ENCODE results near the gene WDR27.

WDR27 gene

DNA sequence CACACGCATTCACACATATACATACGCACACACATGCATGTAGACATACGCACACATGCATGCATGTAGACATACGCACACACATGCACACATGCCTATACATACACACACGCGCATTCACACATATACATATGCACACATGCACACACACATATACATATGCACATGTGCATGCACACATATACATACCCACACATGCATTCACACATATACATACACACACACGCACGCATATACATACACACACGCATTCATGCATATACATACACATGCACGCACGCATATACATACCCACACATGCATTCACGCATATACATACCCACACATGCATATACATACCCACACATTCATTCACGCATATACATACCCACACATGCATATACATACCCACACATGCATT, 80.5 kb downstream of the WDR27 start:
- Histone ChIP-seq H3K18ac (ENCODE audit: low read depth in 1 of 2, low read length in 2 of 2) (peak overlapping the region in 1 of 2 experiments; percentile 13), H2BK15ac (ENCODE audit: low read depth, poor library complexity, severe bottlenecking) (no peak overlapping the region), H3K14ac (ENCODE audit: low read length in 2 of 2) (peak overlapping the region in 1 of 2 experiments; percentile 41), H3K9me3 (ENCODE audit: control insufficient read depth, low read length) (no peaks in the 10 kb centered on the region), H3K79me1 (replicated peaks; ENCODE audit: low read length, poor library complexity, severe bottlenecking) (peaks cover 6% of the 10 kb centered on the region), H2BK12ac (ENCODE audit: low read length in 2 of 2) (no peak overlapping the region), H3K36me3 (ENCODE audit: control insufficient read depth in 1 of 2, insufficient read depth in 2 of 2, low read depth in 1 of 2, low read length in 2 of 2) (peaks cover 26 to 29% of the 10 kb centered on the region in 2 experiments), H4K8ac (ENCODE audit: low read length) (no peak overlapping the region), H3K4me3 (ENCODE audit: insufficient read depth in 1 of 2, low read depth in 1 of 2, low read length in 2 of 2) (no peak overlapping the region), H3K27me3 (ENCODE audit: control insufficient read depth in 1 of 2, insufficient read depth in 1 of 2, low read length in 2 of 2) (no peaks in the 10 kb centered on the region), H3K4me2 (ENCODE audit: low read length, poor library complexity, severe bottlenecking) (no peak overlapping the region), H2AK5ac (ENCODE audit: low read length, severe bottlenecking) (no peak overlapping the region), H2AFZ (ENCODE audit: low read depth, low read length) (no peak overlapping the region), H3K23ac (ENCODE audit: low read length in 2 of 2) (no peak overlapping the region), H3K4me1 (ENCODE audit: control insufficient read depth, insufficient read depth, low read depth, low read length) (peaks cover 5% of the 10 kb centered on the region), H4K91ac (ENCODE audit: low read length) (peak overlapping the region; percentile 4), H3K27ac (ENCODE audit: low read length, poor library complexity, severe bottlenecking) (no peak overlapping the region), H3K9ac (ENCODE audit: low read length) (no peak overlapping the region), H3K4ac (ENCODE audit: low read depth in 1 of 2, low read length in 2 of 2) (no peak overlapping the region), H2BK5ac (ENCODE audit: low read depth, low read length, poor library complexity, severe bottlenecking) (no peak overlapping the region), H2BK120ac (ENCODE audit: low read depth, low read length) (no peak overlapping the region)
- no peak for DNase-seq
- WGBS: 85% methylated on average over 13 of the region's 13 CpGs

DNA sequence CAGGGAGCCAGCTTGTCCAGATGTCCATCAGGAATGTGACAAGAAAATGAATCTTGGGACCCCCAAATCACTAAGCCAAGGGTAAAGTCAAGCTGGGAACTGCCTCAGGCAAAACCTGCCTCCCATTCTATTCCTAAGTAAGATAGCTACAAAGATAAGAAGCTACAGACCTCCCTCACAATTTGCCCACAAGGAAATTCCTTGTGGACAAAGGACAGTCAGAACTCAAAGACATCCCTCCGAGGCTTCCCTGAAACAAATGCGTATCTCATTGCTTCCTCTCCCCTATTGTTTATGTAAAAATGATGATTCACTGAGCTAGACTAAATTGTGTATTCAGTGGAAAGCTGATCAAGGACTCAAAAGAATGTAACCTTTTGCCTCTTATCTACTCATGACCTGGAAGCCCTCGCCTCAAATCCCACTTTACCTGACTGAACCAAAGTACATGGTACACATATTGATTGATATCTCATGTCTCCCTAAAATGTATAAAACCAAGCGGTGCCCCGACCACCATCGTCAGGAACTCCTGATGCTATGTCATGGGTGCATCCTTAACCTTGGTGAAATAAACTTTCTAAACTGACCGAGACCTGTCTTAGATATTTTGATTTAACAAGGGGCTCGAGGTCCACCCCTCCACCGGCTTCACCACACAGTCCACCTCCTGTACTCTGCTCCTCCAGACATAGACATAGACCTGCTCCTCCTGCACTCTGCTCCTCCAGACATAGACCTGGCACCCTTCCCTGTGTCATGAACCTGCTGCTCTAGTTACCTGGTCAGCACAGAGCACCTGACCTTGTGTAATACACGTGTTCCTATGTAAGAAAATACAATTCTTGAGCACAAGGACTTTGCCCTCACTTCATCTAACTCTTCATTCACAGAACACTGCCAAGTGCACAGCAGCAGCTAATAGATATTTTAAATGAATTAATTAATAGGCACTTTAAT, 81.4 kb downstream of the WDR27 start:
- Histone ChIP-seq H3K4me2 (ENCODE audit: low read length, poor library complexity, severe bottlenecking) (no peak overlapping the region), H4K8ac (ENCODE audit: low read length) (peak overlapping the region; percentile 83), H3K4ac (ENCODE audit: low read depth in 1 of 2, low read length in 2 of 2) (peak overlapping the region in 1 of 2 experiments; percentile 91), H2BK5ac (ENCODE audit: low read depth, low read length, poor library complexity, severe bottlenecking) (no peak overlapping the region), H3K9ac (ENCODE audit: low read length) (no peak overlapping the region), H2AK5ac (ENCODE audit: low read length, severe bottlenecking) (peak overlapping the region; percentile 89), H2BK120ac (ENCODE audit: low read depth, low read length) (no peak overlapping the region), H3K27me3 (ENCODE audit: control insufficient read depth in 1 of 2, insufficient read depth in 1 of 2, low read length in 2 of 2) (no peaks in the 10 kb centered on the region), H3K79me1 (replicated peaks; ENCODE audit: low read length, poor library complexity, severe bottlenecking) (peaks cover 6% of the 10 kb centered on the region), H3K9me3 (ENCODE audit: control insufficient read depth, low read length) (no peaks in the 10 kb centered on the region), H3K4me3 (ENCODE audit: insufficient read depth in 1 of 2, low read depth in 1 of 2, low read length in 2 of 2) (no peak overlapping the region), H3K23ac (ENCODE audit: low read length in 2 of 2) (no peak overlapping the region), H2BK12ac (ENCODE audit: low read length in 2 of 2) (peak overlapping the region; percentile 88 to 90), H2AFZ (ENCODE audit: low read depth, low read length) (no peak overlapping the region), H2BK15ac (ENCODE audit: low read depth, poor library complexity, severe bottlenecking) (no peak overlapping the region), H3K4me1 (ENCODE audit: control insufficient read depth, insufficient read depth, low read depth, low read length) (peaks cover 5% of the 10 kb centered on the region), H3K36me3 (ENCODE audit: control insufficient read depth in 1 of 2, insufficient read depth in 2 of 2, low read depth in 1 of 2, low read length in 2 of 2) (peaks cover 20% of the 10 kb centered on the region in 2 experiments), H3K14ac (ENCODE audit: low read length in 2 of 2) (no peak overlapping the region), H3K27ac (ENCODE audit: low read length, poor library complexity, severe bottlenecking) (no peak overlapping the region), H3K18ac (ENCODE audit: low read depth in 1 of 2, low read length in 2 of 2) (peak overlapping the region; percentile 19 to 84), H4K91ac (ENCODE audit: low read length) (peak overlapping the region; percentile 34)
- peak; percentile 78 for DNase-seq
- 73% methylated on average over 8 of the region's 10 CpGs for WGBS

DNA sequence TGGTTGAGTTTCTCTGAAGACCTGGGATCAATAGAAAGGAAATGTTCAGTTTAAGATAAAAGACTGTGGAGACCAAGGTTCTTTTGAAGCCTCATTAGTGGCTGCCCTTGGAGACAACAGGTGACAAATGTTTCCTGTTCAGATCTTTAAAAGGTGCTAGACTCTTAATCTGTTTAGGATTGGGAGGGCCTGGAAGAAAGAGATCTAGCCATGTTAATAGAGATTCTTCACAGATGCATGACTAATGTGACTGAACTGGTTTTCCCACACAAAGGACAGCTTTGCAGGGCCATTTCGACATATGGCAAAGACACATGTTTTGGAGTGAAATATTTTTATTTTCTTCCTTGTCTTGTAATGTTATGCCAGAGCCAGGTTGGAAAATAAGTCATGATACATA, 82.2 kb downstream of the WDR27 start:
- Histone ChIP-seq H2BK5ac (ENCODE audit: low read depth, low read length, poor library complexity, severe bottlenecking) (no peak overlapping the region), H3K9me3 (ENCODE audit: control insufficient read depth, low read length) (no peaks in the 10 kb centered on the region), H4K8ac (ENCODE audit: low read length) (no peak overlapping the region), H3K18ac (ENCODE audit: low read depth in 1 of 2, low read length in 2 of 2) (no peak overlapping the region), H3K27me3 (ENCODE audit: control insufficient read depth in 1 of 2, insufficient read depth in 1 of 2, low read length in 2 of 2) (no peaks in the 10 kb centered on the region), H4K91ac (ENCODE audit: low read length) (no peak overlapping the region), H3K27ac (ENCODE audit: low read length, poor library complexity, severe bottlenecking) (no peak overlapping the region), H3K14ac (ENCODE audit: low read length in 2 of 2) (no peak overlapping the region), H3K4me2 (ENCODE audit: low read length, poor library complexity, severe bottlenecking) (no peak overlapping the region), H3K36me3 (ENCODE audit: control insufficient read depth in 1 of 2, insufficient read depth in 2 of 2, low read depth in 1 of 2, low read length in 2 of 2) (peaks cover 12% of the 10 kb centered on the region in 2 experiments), H2BK15ac (ENCODE audit: low read depth, poor library complexity, severe bottlenecking) (no peak overlapping the region), H3K23ac (ENCODE audit: low read length in 2 of 2) (no peak overlapping the region), H3K4me3 (ENCODE audit: insufficient read depth in 1 of 2, low read depth in 1 of 2, low read length in 2 of 2) (no peak overlapping the region), H2BK120ac (ENCODE audit: low read depth, low read length) (no peak overlapping the region), H2AK5ac (ENCODE audit: low read length, severe bottlenecking) (peak overlapping the region; percentile 7), H3K4ac (ENCODE audit: low read depth in 1 of 2, low read length in 2 of 2) (no peak overlapping the region), H3K9ac (ENCODE audit: low read length) (no peak overlapping the region), H2BK12ac (ENCODE audit: low read length in 2 of 2) (no peak overlapping the region), H3K79me1 (replicated peaks; ENCODE audit: low read length, poor library complexity, severe bottlenecking) (peaks cover 6% of the 10 kb centered on the region), H3K4me1 (ENCODE audit: control insufficient read depth, insufficient read depth, low read depth, low read length) (peaks cover 5% of the 10 kb centered on the region), H2AFZ (ENCODE audit: low read depth, low read length) (no peak overlapping the region)
- peak; percentile 62 for DNase-seq
- 90% methylated on average over 1 of the region's 1 CpG for WGBS
